AG04449 (cell line): Measurements from ENCODE around the gene ZFAND3.

Experiments used
- CTCF ChIA-PET: fragments of 350-600 bp; formaldehyde crosslinking; extraction: SDS; loops from one replicate; lab custom pipeline; 2021; ENCODE audit warnings: antibody characterized with exemption; lab: Yijun Ruan, JAX
- POLR2A ChIA-PET: fragments of 400-600, 350-600 bp; formaldehyde crosslinking; extraction: SDS; loops from one replicate; lab custom pipeline; 2020; ENCODE audit warnings: antibody characterized with exemption, inconsistent platforms; lab: Yijun Ruan, JAX
- DNase-seq: peaks from one replicate; pipeline ENCODE4 v3.0.0-alpha.2; 2010; ENCODE audit warnings: low read depth, low spot score
- H3K4me3 ChIP-seq: 2 replicates; pipeline ENCODE4 v1.5.1; 2011; ENCODE audit warnings: low read depth, mild to moderate bottlenecking, control low read depth, low read length
- TF ChIP-seq, protein P1 (sequence below): IDR thresholded peaks from one replicate; pipeline ENCODE4 v1.5.1; 2011; ENCODE audit warnings: mild to moderate bottlenecking, moderate library complexity, low read length, control low read depth, inconsistent platforms; ENCODE audit not compliant: insufficient read depth; ENCODE audit errors: missing control alignments

ZFAND3 gene

DNA sequence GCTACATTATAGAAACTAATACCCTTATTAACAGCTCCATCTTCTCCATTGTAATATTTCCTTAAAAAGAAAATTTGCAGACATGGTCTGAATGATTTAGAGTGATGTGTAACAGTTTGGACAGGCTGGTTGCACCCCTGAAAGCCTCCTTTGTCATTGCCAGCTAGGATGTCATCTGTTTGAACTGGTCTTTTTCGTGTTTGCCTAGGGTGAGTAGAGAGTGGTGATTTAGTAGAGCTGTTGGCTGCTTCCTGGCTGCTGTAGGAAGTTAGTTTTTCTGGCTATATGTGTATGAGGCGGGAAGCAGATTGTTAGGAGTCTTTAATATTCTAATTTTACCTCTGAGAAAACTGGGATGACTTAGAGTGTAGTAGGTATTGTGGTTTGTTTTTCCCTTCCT lies 101.1 kb downstream of the ZFAND3 start:
- no peak for DNase-seq
- TF ChIP-seq, protein P1, sequence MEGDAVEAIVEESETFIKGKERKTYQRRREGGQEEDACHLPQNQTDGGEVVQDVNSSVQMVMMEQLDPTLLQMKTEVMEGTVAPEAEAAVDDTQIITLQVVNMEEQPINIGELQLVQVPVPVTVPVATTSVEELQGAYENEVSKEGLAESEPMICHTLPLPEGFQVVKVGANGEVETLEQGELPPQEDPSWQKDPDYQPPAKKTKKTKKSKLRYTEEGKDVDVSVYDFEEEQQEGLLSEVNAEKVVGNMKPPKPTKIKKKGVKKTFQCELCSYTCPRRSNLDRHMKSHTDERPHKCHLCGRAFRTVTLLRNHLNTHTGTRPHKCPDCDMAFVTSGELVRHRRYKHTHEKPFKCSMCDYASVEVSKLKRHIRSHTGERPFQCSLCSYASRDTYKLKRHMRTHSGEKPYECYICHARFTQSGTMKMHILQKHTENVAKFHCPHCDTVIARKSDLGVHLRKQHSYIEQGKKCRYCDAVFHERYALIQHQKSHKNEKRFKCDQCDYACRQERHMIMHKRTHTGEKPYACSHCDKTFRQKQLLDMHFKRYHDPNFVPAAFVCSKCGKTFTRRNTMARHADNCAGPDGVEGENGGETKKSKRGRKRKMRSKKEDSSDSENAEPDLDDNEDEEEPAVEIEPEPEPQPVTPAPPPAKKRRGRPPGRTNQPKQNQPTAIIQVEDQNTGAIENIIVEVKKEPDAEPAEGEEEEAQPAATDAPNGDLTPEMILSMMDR = no peak
- ChIA-PET CTCF (interaction anchor here (1.0 kb wide), 1 partner anchor 15 kb away, joined by 3 read pairs; no protein-coding TSS in a partner anchor), POLR2A (no interaction called here)
- no peak overlapping the region for H3K4me3 ChIP-seq

DNA sequence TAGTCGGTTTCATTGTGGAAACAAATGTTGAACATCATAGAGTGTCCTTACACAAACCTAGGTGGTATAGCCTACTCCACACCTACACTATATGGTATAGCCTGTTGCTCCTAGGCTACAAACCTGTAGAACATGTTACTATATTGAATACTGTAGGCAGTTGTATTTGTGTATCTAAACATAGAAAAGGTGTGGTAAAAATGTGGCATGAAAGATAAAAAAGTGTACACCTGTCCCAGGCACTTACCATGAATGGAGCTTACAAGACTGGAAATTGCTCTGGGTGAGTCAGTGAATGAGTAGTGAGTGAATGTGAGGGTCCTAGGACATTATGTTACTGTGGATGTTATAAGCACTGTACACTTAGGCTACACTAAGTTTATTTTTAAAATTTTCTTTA lies 103.0 kb downstream of the ZFAND3 start:
- no peak for DNase-seq
- ChIA-PET POLR2A (no interaction called here), CTCF (interaction anchor here (0.7 to 0.9 kb wide), 2 partner anchors 131 to 571 kb away, joined by 3 read pairs; no protein-coding TSS in a partner anchor)
- no peak overlapping the region for H3K4me3 ChIP-seq
- TF ChIP-seq, protein P1 = no peak

DNA sequence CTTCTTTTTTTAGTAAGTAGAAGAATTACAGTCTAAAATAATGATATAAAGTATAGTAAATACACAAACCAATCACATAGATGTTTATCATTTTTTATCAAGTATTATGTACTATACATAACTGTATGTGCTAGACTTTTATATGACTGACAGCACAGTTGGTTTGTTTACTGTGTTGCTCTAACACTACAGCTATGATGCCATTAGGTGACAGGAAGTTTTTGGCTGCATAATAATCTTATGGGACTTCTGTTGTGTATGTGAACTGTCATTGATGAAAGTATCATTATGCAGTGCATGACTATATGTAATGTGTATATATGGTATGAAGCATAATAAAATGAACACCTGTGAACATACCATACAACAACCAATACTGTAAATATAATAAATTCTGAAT lies 104.0 kb downstream of the ZFAND3 start:
- TF ChIP-seq, protein P1 = no peak
- CTCF ChIA-PET = no interaction called here
- POLR2A ChIA-PET = no interaction called here
- DNase-seq = no peak
- no peak overlapping the region for H3K4me3 ChIP-seq

DNA sequence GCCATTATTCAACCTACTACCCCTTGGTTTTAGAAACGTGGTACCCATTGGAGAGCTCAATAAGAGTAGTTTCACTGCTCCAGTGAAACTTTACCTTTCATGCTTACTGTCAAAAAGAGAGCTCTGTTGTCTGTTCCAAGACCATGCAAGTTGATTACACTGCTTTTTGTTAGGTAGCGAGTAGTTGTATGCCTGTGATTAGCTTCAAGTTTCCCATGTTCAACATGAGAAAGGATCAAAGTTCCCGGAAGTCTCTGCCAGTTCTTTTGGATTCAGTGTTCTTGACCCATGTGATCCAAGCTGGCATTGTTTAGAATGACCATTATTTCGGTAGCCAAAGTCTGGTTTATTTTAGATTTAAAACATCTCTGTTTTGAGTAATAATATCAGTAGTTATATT lies 107.1 kb downstream of the ZFAND3 start:
- POLR2A ChIA-PET = no interaction called here
- TF ChIP-seq, protein P1 = no peak
- no peak for DNase-seq
- no peak overlapping the region for H3K4me3 ChIP-seq
- CTCF ChIA-PET = no interaction called here

DNA sequence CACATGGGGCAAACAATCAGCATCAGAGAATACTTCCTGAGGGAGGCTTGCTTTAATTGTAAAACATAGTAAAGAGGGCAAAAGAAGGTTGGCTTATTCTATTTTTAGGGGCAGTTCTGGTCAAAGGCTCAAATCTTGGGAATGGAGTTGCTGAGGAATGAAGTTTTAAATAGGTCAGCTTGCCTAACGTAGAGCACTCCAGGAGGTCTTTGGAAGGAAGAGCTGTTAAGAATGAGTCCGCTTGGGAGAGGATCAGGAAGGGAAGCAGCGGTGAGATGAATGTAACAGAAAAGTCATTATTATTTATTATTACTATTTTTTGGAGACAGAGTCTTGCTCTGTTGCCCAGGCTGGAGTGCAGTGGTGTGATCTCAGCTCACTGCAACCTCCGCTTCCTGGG lies 108.7 kb downstream of the ZFAND3 start:
- ChIA-PET CTCF (no interaction called here), POLR2A (no interaction called here)
- no peak overlapping the region for H3K4me3 ChIP-seq
- TF ChIP-seq, protein P1 = no peak
- no peak for DNase-seq

DNA sequence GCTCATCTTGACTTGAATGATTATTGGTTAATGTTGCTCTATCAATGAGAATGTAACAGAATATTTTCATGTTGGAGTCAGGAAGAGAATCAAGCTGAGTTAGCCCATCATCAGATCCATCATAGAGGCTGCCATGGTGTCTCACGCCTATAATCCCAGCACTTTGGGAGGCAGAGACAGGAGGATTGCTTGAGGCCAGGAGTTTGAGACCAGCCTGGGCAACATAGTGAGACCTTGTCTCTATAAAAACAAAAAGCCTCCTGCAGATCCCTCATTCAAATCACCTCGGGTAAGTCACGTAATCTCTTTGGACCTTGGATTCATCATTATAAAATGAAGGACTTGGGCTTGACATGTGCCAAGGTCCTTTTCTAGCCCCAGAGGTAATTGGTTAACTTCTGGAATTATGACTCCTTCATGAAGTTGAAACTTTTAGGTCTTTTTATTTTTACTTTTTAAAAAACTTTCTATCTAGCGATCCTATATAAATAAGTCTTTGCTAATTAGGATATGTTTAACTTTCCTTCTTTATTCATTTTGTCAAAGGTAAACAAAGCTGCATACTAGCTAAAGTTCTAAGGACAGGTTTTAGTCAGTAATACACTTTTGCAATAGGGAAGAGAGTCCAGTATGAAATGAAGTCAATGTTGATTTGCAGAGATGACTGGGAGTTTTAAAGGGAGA lies 110.9 kb downstream of the ZFAND3 start:
- DNase-seq = no peak
- H3K4me3 ChIP-seq = no peak overlapping the region
- TF ChIP-seq, protein P1 = no peak
- ChIA-PET CTCF (interaction anchor here (1.3 to 1.5 kb wide), 2 partner anchors 14 to 139 kb away, joined by 3 to 4 read pairs; no protein-coding TSS in a partner anchor), POLR2A (interaction anchor here (0.6 kb wide), 1 partner anchor 309 kb away, joined by 3 read pairs; no protein-coding TSS in a partner anchor)
